GM11168 (cell line): Measurements from ENCODE around the gene ZNF506.
"Not testable (repeated sequence)": the region's sequence is repeated elsewhere in the genome, so short reads cannot be mapped to it uniquely, and the experiment has no call there.

ENCODE experiments used
- in situ Hi-C: fragments of 300-500 bp; cut with MboI; formaldehyde crosslinking; loops from one replicate; pipeline ENCODE4 v1.12.0; 2022; ENCODE audit warnings: low sequenced_read_pairs; ENCODE audit not compliant: unreplicated experiment

Gene ZNF506

GRCh38 chr19:19747357-19748220, 74.0 kb downstream of the ZNF506 start:
- in situ Hi-C loops: no loop called here

- in situ Hi-C loops: no loop called here
Measured at GRCh38 chr19:19746286-19747213, 75.0 kb downstream of the ZNF506 start.

GRCh38 chr19:19745496-19746285, 75.9 kb downstream of the ZNF506 start:
- in situ Hi-C loops: no loop called here

- in situ Hi-C loops: no loop called here
Measured at GRCh38 chr19:19744641-19745040, 76.9 kb downstream of the ZNF506 start.

GRCh38 chr19:19743921-19744320, 77.6 kb downstream of the ZNF506 start:
- in situ Hi-C loops: not testable (repeated sequence)

- in situ Hi-C loops: no loop called here
Measured at GRCh38 chr19:19743176-19743575, 78.4 kb downstream of the ZNF506 start.

GRCh38 chr19:19742773-19743172, 78.8 kb downstream of the ZNF506 start:
- in situ Hi-C loops: no loop called here
